DOHH2 (cell line): ENCODE measurements around the gene RRP8.

Experiments
- CTCF ChIP-seq: fragments of 200-600 bp; sonication (generic); IDR thresholded peaks from one replicate; pipeline ENCODE4 v1.5.1; 2014; ENCODE audit warnings: antibody characterized with exemption, mild to moderate bottlenecking, low read depth, low read length; ENCODE audit not compliant: poor library complexity, severe bottlenecking
- EZH2phosphoT487 ChIP-seq: fragments of 200-600 bp; sonication (generic); IDR thresholded peaks from 2 replicates; pipeline ENCODE4 v1.6.1; 2017; ENCODE audit warnings: borderline replicate concordance, mild to moderate bottlenecking, antibody characterized with exemption, low read length, moderate library complexity, mixed read lengths

GRCh38 chr11:6559369-6559768 is 44.0 kb downstream of the RRP8 start:
- TF ChIP-seq CTCF (no peak), EZH2phosphoT487 (no peak)
